Psoas muscle (tissue), 8 donors: ENCODE data around the gene EDEM1. TPM values are rescaled to one million over a fixed set of nuclear protein-coding genes. Genes with fewer than 3 reads are reported as not detected.

ENCODE experiments used
- ATAC-seq, 4 donors: fragments of 200-7000 bp; cut with Tn5 transposase; one replicate each; pipeline ENCODE4 v1.9.1; 2020; ENCODE audit warnings: moderate library complexity in 3 of 4, mild to moderate bottlenecking in 2 of 4
- DNase-seq, 2 donors: peaks; one replicate each; pipeline ENCODE4 v3.0.0-alpha.2; 2020
- H3K27ac ChIP-seq: fragments of 200-600 bp; one replicate; pipeline ENCODE4 v1.8.0; 2022
- H3K27me3 ChIP-seq, 3 donors: fragments of 200-600 bp in 1 of 3; one replicate each; pipeline versions ENCODE4 v1.6.1 to v1.8.0; 2013 to 2022; ENCODE audit warnings: low read length in 2 of 3, mild to moderate bottlenecking in 2 of 3, moderate library complexity in 1 of 3; ENCODE audit not compliant: insufficient read depth in 3 of 3
- H3K36me3 ChIP-seq, 2 donors: fragments of 200-600 bp in 1 of 2; one replicate each; pipeline versions ENCODE4 v1.6.1 to v1.8.0; 2013 to 2022; ENCODE audit warnings: low read depth in 1 of 2, mild to moderate bottlenecking in 1 of 2, moderate library complexity in 1 of 2; ENCODE audit not compliant: insufficient read depth in 1 of 2
- H3K4me1 ChIP-seq: fragments of 200-600 bp; one replicate; pipeline ENCODE4 v1.8.0; 2022
- H3K4me3 ChIP-seq: fragments of 200-600 bp; one replicate; pipeline ENCODE4 v1.8.0; 2022; ENCODE audit warnings: mild to moderate bottlenecking
- H3K9me3 ChIP-seq: fragments of 200-600 bp; one replicate; pipeline ENCODE4 v1.8.0; 2022
- CTCF ChIP-seq: fragments of 200-600 bp; IDR thresholded peaks from one replicate; pipeline ENCODE4 v1.8.0; 2022; ENCODE audit warnings: antibody characterized with exemption
- WGBS, 3 donors: extraction: QIAGEN DNeasy Blood & Tissue Kit; methylation state at CpG; one replicate each; pipeline versions ENCODE4 v1.1.6 to v1.1.7; 2013; 5-methylcytosine and 5-hydroxymethylcytosine counted together
- intact Hi-C, 2 donors: fragments of 100-400 bp; cut with DNase I; formaldehyde crosslinking; loops; one replicate each; pipeline versions ENCODE4 v1.11.0 to v1.14.2; 2022
- polyA plus RNA-seq, 3 donors: library from polyadenylated mRNA; stranded (reverse); fragments of 200-250 nt; gene quantifications; one replicate each; pipeline ENCODE4 v1.2.3, GENCODE V29; 2013
- total RNA-seq, 4 donors: library from RNA; stranded (reverse); fragmentation: NEBNext Ultra II Directional in 2 of 4; extraction: Animal tissue kit (Norgen Biotek cat#: 25700) in 2 of 4; gene quantifications; one replicate each; pipeline versions ENCODE4 v1.2.1 to v1.2.4, GENCODE V29; 2021 to 2023
- donor health status: healthy with polysubstance abuse.
- donor health status: DM: no; HTN: no; CAD: no; lungs with moderate emphysema.
- donor health status: Bipolar disorder and iron deficiency.
- donor health status: healthy.
- donor health status: DM: yes; HTN: yes; CAD: no.
- donor health status: DM: no; HTN: no; CAD: no.
- donor health status: DM: no; HTN: no; CAD: no.
- donor health status: DM: yes; HTN: yes; CAD: no.

The EDEM1 gene
- total and polyA plus RNA-seq, 7 donors: 2.6 to 11.7 (median 5.7) TPM

DNA sequence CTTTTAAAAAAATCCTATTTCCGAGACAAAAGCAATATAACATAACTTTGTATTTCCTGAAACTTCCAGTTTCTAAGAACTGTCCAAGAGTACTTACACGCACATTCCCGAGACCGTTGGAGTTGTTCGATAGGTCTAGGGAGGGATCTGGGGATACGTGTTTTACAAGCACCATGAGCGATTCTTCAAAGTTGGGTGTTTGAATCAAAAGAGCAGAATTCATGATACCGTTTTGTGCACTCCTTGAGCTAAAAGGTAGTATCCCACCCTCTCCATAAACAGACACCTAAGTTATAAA lies 700 bp upstream of the EDEM1 start:
- no peak for ATAC-seq
- Histone ChIP-seq H3K36me3 (peaks cover 3 to 16% of the 10 kb centered on the region in 2 donors), H3K4me1 (peaks cover 22% of the 10 kb centered on the region), H3K9me3 (no peaks in the 10 kb centered on the region), H3K27ac (peak overlapping the region; percentile 94), H3K27me3 (no peaks in the 10 kb centered on the region), H3K4me3 (peak overlapping the region; percentile 92)
- intact Hi-C loops: loop anchor here (1.0 to 5.0 kb wide), 3 partner anchors 45 to 65 kb away; partner anchors contain the start of gene ARL8B (in 2 of the 2)
- no peak for TF ChIP-seq CTCF
- WGBS, 3 donors: 3 to 5% (median 4%) methylated on average over 8 of the region's 8 CpGs
- no peak for DNase-seq

DNA sequence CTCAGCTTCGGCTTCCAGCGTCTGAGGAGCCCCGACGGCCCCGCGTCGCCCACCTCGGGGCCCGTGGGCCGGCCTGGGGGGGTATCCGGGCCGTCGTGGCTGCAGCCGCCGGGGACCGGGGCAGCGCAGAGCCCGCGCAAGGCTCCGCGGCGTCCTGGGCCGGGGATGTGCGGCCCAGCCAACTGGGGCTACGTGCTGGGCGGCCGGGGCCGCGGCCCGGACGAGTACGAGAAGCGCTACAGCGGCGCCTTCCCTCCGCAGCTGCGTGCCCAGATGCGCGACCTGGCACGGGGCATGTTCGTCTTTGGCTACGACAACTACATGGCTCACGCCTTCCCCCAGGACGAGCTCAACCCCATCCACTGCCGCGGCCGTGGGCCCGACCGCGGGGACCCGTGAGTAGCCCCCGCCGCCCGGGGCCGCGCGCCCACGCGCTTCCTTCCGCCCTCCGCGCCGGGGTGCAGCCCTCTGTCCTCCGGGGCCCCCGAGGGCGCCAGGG lies 462 bp downstream of the EDEM1 start:
- Histone ChIP-seq H3K27ac (peak overlapping the region; percentile 94), H3K4me3 (peak overlapping the region; percentile 92), H3K36me3 (peaks cover 0 to 10% of the 10 kb centered on the region in 2 donors), H3K9me3 (no peaks in the 10 kb centered on the region), H3K4me1 (peaks cover 32% of the 10 kb centered on the region), H3K27me3 (no peaks in the 10 kb centered on the region)
- DNase-seq (peak; percentile 49 to 75), ATAC-seq (peak; percentile 36 to 54 (median 48))
- TF ChIP-seq CTCF: no peak
- intact Hi-C loops: loop anchor here (1.0 to 5.0 kb wide), 3 partner anchors 46 to 66 kb away; partner anchors contain the start of gene ARL8B (in 2 of the 2)
- 0 to 1% (median 1%) methylated on average over 51 to 66 of the region's 66 CpGs for WGBS, 3 donors

GRCh38 chr3:5188419-5189221 lies 1.1 kb downstream of the EDEM1 start:
- Histone ChIP-seq H3K4me3 (peak overlapping the region; percentile 92), H3K36me3 (peaks cover 0 to 5% of the 10 kb centered on the region in 2 donors), H3K4me1 (peaks cover 34% of the 10 kb centered on the region), H3K9me3 (no peaks in the 10 kb centered on the region), H3K27me3 (no peaks in the 10 kb centered on the region), H3K27ac (peak overlapping the region; percentile 94)
- DNase-seq: no peak
- intact Hi-C loops: loop anchor here (5.0 kb wide), 2 partner anchors 46 to 66 kb away; partner anchors contain the start of gene ARL8B (in 1 of the 2)
- ATAC-seq: peak in 1 of 4 donors; percentile 0
- no peak for TF ChIP-seq CTCF
- WGBS, 3 donors: 8 to 11% (median 10%) methylated on average over 24 to 26 of the region's 26 CpGs

DNA sequence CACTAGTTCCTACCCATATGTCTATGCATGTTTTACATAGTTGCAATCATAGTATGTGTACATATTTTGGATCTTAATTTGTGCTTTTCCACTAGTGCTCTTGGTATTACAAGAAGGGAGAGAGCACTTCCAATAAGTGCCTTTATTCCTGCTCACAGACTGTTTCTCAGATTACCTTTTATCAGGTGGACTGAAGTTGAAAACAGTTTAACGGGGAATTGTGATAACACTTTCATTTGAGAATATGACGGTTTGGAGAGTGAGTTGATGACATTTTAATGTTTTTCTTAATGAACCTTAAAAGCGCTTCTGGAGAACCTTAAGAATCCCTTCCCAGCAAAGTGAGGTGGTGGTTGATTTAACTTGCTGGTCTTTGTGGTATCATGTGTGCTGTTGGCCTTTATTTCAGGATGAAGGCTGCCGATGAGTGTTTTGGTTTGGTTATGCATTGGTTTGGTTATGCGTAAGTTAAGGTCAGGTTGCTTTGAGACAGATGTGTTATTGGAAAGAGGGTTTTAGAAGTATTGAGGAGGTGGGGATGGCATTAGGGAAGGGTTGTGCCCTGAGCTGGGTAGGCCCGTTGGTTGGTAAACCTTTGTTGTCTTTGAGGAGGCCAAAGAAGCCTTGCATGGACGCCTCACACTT lies 2.8 kb downstream of the EDEM1 start:
- H3K4me3 ChIP-seq: peak overlapping the region; percentile 92
- no peaks in the 10 kb centered on the region for H3K27me3 ChIP-seq
- H3K9me3 ChIP-seq: no peaks in the 10 kb centered on the region
- H3K27ac ChIP-seq: no peak overlapping the region
- WGBS, 3 donors: 77 to 83% (median 77%) methylated on average over 7 of the region's 7 CpGs
- H3K36me3 ChIP-seq: no peaks in the 10 kb centered on the region
- TF ChIP-seq CTCF: no peak
- peaks cover 47% of the 10 kb centered on the region for H3K4me1 ChIP-seq
- intact Hi-C loops: loop anchor here in 1 of 2 donors (10.0 kb wide), 2 partner anchors 475 to 535 kb away; no protein-coding TSS in a partner anchor
- no peak for DNase-seq
- no peak for ATAC-seq
